Measurements from ENCODE around the gene SH3D19. TPM values are rescaled to one million over a fixed set of nuclear protein-coding genes. Genes with fewer than 3 reads are reported as not detected.

SH3D19 gene
- total RNA-seq, 4 donors from 2014 or later, result 54.4 to 148 (median 79.1) TPM

GRCh38 chr4:151319490-151319889 lies 5.9 kb downstream of the SH3D19 start:
- H3K27ac ChIP-seq, result no peak overlapping the region
- H3K9me3 ChIP-seq, result no peaks in the 10 kb centered on the region
- H3K4me3 ChIP-seq, result no peak overlapping the region
- no peak for TF ChIP-seq EP300 (IDR thresholded peaks at IDR 0.05)
- no peak for TF ChIP-seq POLR2A (IDR thresholded peaks at IDR 0.05)
- no peak for TF ChIP-seq POLR2AphosphoS5 (IDR thresholded peaks at IDR 0.05)
- TF ChIP-seq, protein P1, sequence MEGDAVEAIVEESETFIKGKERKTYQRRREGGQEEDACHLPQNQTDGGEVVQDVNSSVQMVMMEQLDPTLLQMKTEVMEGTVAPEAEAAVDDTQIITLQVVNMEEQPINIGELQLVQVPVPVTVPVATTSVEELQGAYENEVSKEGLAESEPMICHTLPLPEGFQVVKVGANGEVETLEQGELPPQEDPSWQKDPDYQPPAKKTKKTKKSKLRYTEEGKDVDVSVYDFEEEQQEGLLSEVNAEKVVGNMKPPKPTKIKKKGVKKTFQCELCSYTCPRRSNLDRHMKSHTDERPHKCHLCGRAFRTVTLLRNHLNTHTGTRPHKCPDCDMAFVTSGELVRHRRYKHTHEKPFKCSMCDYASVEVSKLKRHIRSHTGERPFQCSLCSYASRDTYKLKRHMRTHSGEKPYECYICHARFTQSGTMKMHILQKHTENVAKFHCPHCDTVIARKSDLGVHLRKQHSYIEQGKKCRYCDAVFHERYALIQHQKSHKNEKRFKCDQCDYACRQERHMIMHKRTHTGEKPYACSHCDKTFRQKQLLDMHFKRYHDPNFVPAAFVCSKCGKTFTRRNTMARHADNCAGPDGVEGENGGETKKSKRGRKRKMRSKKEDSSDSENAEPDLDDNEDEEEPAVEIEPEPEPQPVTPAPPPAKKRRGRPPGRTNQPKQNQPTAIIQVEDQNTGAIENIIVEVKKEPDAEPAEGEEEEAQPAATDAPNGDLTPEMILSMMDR (IDR thresholded peaks at IDR 0.05), result no peak
- peaks cover 47% of the 10 kb centered on the region for H3K4me1 ChIP-seq
- no peak for DNase-seq (ENCODE audit: low spot score in 2 of 2)
- 97% methylated on average over 1 of the region's 1 CpG for WGBS
- H3K36me3 ChIP-seq, result no peaks in the 10 kb centered on the region
- H3K27me3 ChIP-seq, result no peaks in the 10 kb centered on the region

DNA sequence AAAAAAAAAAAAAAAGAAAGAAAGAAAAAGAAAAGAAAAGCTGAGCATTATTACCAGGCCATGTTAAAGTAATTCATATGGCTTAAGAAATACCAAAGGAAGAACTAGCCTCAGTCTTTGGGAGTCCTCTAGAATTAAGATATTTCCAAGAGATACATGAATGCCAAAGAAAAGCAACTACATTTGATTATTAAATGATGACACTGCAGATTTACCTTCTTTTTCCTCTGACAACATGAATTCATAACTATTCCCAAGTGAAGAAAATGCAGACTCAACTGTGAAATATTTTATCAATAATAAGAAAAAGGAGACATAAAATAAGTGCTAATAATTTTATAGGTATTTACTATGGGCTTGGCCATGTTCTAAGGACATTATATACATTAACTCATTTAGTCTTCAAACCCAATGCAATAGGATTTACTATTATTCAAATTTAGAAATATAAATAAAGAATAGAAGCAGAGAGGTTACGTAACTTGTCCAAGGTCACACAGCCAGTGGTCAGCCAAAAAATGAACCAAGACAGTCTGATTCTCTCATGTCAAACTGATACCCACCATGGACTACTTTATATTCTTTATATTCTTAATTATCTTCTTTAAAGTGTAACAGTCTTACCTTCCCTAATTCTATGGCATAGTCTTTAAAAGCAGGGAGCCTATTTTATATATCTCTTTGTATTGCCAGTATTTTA lies 6.9 kb downstream of the SH3D19 start:
- WGBS, result 89% methylated on average over 1 of the region's 1 CpG
- H3K36me3 ChIP-seq, result no peaks in the 10 kb centered on the region
- TF ChIP-seq, protein P1 (IDR thresholded peaks at IDR 0.05), result no peak
- TF ChIP-seq EP300 (IDR thresholded peaks at IDR 0.05), result no peak
- no peak for TF ChIP-seq POLR2AphosphoS5 (IDR thresholded peaks at IDR 0.05)
- no peak for DNase-seq (ENCODE audit: low spot score in 2 of 2)
- H3K4me3 ChIP-seq, result no peak overlapping the region
- H3K27me3 ChIP-seq, result no peaks in the 10 kb centered on the region
- peaks cover 47% of the 10 kb centered on the region for H3K4me1 ChIP-seq
- H3K27ac ChIP-seq, result no peak overlapping the region
- H3K9me3 ChIP-seq, result no peaks in the 10 kb centered on the region

- no peaks in the 10 kb centered on the region for H3K36me3 ChIP-seq
- H3K9me3 ChIP-seq, result no peaks in the 10 kb centered on the region
- DNase-seq (ENCODE audit: low spot score in 2 of 2), result no peak
- H3K27ac ChIP-seq, result no peak overlapping the region
- H3K4me1 ChIP-seq, result peaks cover 32% of the 10 kb centered on the region
- no peak overlapping the region for H3K4me3 ChIP-seq
- TF ChIP-seq POLR2A (IDR thresholded peaks at IDR 0.05) (no peak), EP300 (IDR thresholded peaks at IDR 0.05) (no peak), POLR2AphosphoS5 (IDR thresholded peaks at IDR 0.05) (no peak)
- TF ChIP-seq, protein P1 (IDR thresholded peaks at IDR 0.05), result no peak
- no peaks in the 10 kb centered on the region for H3K27me3 ChIP-seq
- WGBS, result 48% methylated on average over 2 of the region's 2 CpGs
Measured at GRCh38 chr4:151316645-151317044, 8.8 kb downstream of the SH3D19 start.

DNA sequence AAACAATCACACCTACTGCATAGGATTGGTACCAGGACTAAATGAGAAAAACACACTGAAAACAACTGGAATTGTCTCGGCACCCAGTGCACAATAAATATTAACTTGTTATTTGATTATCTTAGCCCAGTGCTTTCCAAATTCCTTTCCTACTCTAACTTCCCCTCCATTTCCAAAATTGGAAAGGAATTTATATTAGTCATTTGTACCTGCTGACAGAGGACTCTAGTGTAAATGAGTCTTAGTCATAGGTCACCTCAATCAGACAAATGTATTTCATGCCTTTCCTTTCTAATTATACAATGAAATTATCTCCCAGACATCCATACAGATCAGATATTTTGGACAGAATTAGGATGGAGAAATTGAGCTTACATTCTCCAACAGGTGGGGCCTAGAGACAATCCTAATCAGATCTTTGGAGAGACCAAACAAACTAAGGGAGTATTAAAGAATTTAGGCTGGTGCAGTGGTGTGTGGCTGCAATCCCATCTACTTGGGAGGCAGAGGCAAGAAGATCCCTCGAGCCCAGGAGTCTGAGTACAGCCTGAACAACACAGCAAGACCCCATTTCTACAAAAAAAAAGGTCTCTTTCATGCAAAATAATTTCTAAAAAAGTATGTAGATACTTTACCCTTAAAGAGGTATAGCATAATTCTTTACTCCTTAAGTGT lies 10.1 kb downstream of the SH3D19 start:
- DNase-seq (ENCODE audit: low spot score in 2 of 2), result no peak
- H3K4me3 ChIP-seq, result no peak overlapping the region
- H3K36me3 ChIP-seq, result no peaks in the 10 kb centered on the region
- no peak for TF ChIP-seq POLR2AphosphoS5 (IDR thresholded peaks at IDR 0.05)
- TF ChIP-seq POLR2A (IDR thresholded peaks at IDR 0.05), result no peak
- TF ChIP-seq, protein P1 (IDR thresholded peaks at IDR 0.05), result no peak
- no peak for TF ChIP-seq EP300 (IDR thresholded peaks at IDR 0.05)
- H3K9me3 ChIP-seq, result no peaks in the 10 kb centered on the region
- H3K4me1 ChIP-seq, result peaks cover 27% of the 10 kb centered on the region
- H3K27ac ChIP-seq, result peak overlapping the region; percentile 7
- no peaks in the 10 kb centered on the region for H3K27me3 ChIP-seq
- WGBS, result 48% methylated on average over 2 of the region's 2 CpGs

DNA sequence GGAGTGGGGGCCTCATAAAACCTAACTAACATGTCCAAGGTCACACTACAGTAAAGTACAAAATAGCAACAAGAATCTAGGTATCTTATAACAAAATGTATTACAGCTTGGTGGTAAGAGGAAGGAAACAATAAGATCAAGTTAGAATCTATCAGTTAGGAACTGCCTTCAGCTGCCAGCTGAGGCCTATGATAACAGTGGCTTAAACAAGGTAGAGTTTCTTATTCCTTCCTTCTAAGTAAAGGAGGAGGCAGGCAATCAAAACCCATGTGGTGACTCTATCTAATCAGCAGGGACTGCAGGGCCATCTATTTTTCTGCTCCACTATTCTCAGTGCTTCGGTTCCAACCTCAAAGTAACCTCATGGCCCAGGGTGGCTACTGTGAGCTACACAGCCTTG lies 10.9 kb downstream of the SH3D19 start:
- WGBS, result 94% methylated on average over 1 of the region's 1 CpG

More for the DNA sequence above, 10.9 kb downstream of the SH3D19 start:
- Histone ChIP-seq H3K4me1 (peaks cover 27% of the 10 kb centered on the region), H3K36me3 (no peaks in the 10 kb centered on the region), H3K27me3 (no peaks in the 10 kb centered on the region), H3K9me3 (no peaks in the 10 kb centered on the region), H3K27ac (peak overlapping the region; percentile 7), H3K4me3 (no peak overlapping the region)
- TF ChIP-seq POLR2AphosphoS5 (IDR thresholded peaks at IDR 0.05) (no peak), POLR2A (IDR thresholded peaks at IDR 0.05) (no peak), EP300 (IDR thresholded peaks at IDR 0.05) (no peak)
- TF ChIP-seq, protein P1 (IDR thresholded peaks at IDR 0.05), result no peak
- no peak for DNase-seq (ENCODE audit: low spot score in 2 of 2)
